Neuron (in vitro differentiated cells): ENCODE measurements around the gene SLC38A5.

Source experiments
- H2AFZ ChIP-seq: one replicate; pipeline ENCODE4 v1.6.1; 2013; ENCODE audit warnings: low read depth, mild to moderate bottlenecking, inconsistent platforms, low read length, moderate library complexity
- H3K27me3 ChIP-seq: one replicate; pipeline ENCODE4 v1.6.1; 2013; ENCODE audit warnings: low read length; ENCODE audit not compliant: insufficient read depth
- H3K36me3 ChIP-seq: one replicate; pipeline ENCODE4 v1.6.1; 2013; ENCODE audit warnings: low read length; ENCODE audit not compliant: insufficient read depth
- H3K4me1 ChIP-seq: one replicate; pipeline ENCODE4 v1.6.1; 2013; ENCODE audit warnings: low read length; ENCODE audit not compliant: insufficient read depth
- H3K4me3 ChIP-seq: 2 replicates; pipeline ENCODE4 v1.5.1; 2013; ENCODE audit warnings: mild to moderate bottlenecking, low read length, moderate library complexity
- H3K9me3 ChIP-seq: one replicate; pipeline ENCODE4 v1.6.1; 2013; ENCODE audit warnings: low read length

SLC38A5 gene

GRCh38 chrX:48488034-48488433 is 18.0 kb upstream of the SLC38A5 start:
- H3K9me3 ChIP-seq: no peaks in the 10 kb centered on the region
- no peak overlapping the region for H3K4me3 ChIP-seq
- peaks cover 3% of the 10 kb centered on the region for H3K36me3 ChIP-seq
- H2AFZ ChIP-seq: no peak overlapping the region
- H3K27me3 ChIP-seq: no peaks in the 10 kb centered on the region
- H3K4me1 ChIP-seq: no peaks in the 10 kb centered on the region

- Histone ChIP-seq H3K4me3 (no peak overlapping the region), H3K27me3 (no peaks in the 10 kb centered on the region)
Observed at GRCh38 chrX:48487362-48487798, 17.3 kb upstream of the SLC38A5 start.

GRCh38 chrX:48482526-48482925 is 12.5 kb upstream of the SLC38A5 start:
- Histone ChIP-seq H3K4me3 (no peak overlapping the region), H3K4me1 (no peaks in the 10 kb centered on the region), H3K27me3 (no peaks in the 10 kb centered on the region), H3K36me3 (peaks cover 22% of the 10 kb centered on the region), H2AFZ (no peak overlapping the region), H3K9me3 (no peaks in the 10 kb centered on the region)

More at GRCh38 chrX:48487362-48487798, 17.3 kb upstream of the SLC38A5 start:
- Histone ChIP-seq H3K4me1 (no peaks in the 10 kb centered on the region), H2AFZ (no peak overlapping the region), H3K9me3 (no peaks in the 10 kb centered on the region), H3K36me3 (peaks cover 8% of the 10 kb centered on the region)

GRCh38 chrX:48480583-48480982 is 10.5 kb upstream of the SLC38A5 start:
- Histone ChIP-seq H3K4me1 (no peaks in the 10 kb centered on the region), H3K36me3 (peaks cover 22% of the 10 kb centered on the region)

GRCh38 chrX:48480142-48480541 is 10.1 kb upstream of the SLC38A5 start:
- no peaks in the 10 kb centered on the region for H3K27me3 ChIP-seq
- no peak overlapping the region for H2AFZ ChIP-seq
- H3K36me3 ChIP-seq: peaks cover 22% of the 10 kb centered on the region
- H3K4me3 ChIP-seq: no peak overlapping the region
- no peaks in the 10 kb centered on the region for H3K4me1 ChIP-seq
- no peaks in the 10 kb centered on the region for H3K9me3 ChIP-seq

More at GRCh38 chrX:48480583-48480982, 10.5 kb upstream of the SLC38A5 start:
- Histone ChIP-seq H3K27me3 (no peaks in the 10 kb centered on the region), H3K4me3 (no peak overlapping the region), H3K9me3 (no peaks in the 10 kb centered on the region), H2AFZ (no peak overlapping the region)

- no peaks in the 10 kb centered on the region for H3K4me1 ChIP-seq
- no peaks in the 10 kb centered on the region for H3K27me3 ChIP-seq
- H2AFZ ChIP-seq: no peak overlapping the region
- peaks cover 21% of the 10 kb centered on the region for H3K36me3 ChIP-seq
- H3K9me3 ChIP-seq: no peaks in the 10 kb centered on the region
- H3K4me3 ChIP-seq: no peak overlapping the region
Observed at GRCh38 chrX:48478806-48479205, 8.7 kb upstream of the SLC38A5 start.

- Histone ChIP-seq H3K4me3 (no peak overlapping the region), H2AFZ (no peak overlapping the region), H3K4me1 (no peaks in the 10 kb centered on the region), H3K27me3 (no peaks in the 10 kb centered on the region), H3K36me3 (peaks cover 18% of the 10 kb centered on the region), H3K9me3 (no peaks in the 10 kb centered on the region)
Observed at GRCh38 chrX:48477960-48478755, 8.1 kb upstream of the SLC38A5 start.

GRCh38 chrX:48476919-48477318 is 6.9 kb upstream of the SLC38A5 start:
- H3K36me3 ChIP-seq: peaks cover 9% of the 10 kb centered on the region
- no peaks in the 10 kb centered on the region for H3K4me1 ChIP-seq
- H3K9me3 ChIP-seq: no peaks in the 10 kb centered on the region
- no peak overlapping the region for H2AFZ ChIP-seq
- no peaks in the 10 kb centered on the region for H3K27me3 ChIP-seq
- H3K4me3 ChIP-seq: peak overlapping the region; percentile 90

GRCh38 chrX:48475774-48476577 is 5.9 kb upstream of the SLC38A5 start, which contains the start of gene FTSJ1:
Gene FTSJ1, plus strand, starts transcription at chrX:48476199. Its CDS starts 1,849 bp downstream, at chrX:48478048.
- H3K4me3 ChIP-seq: peak within 1 kb of the TSS; percentile 90
- no peaks in the 10 kb centered on the region for H3K27me3 ChIP-seq
- H3K36me3 ChIP-seq: no peaks in the 10 kb centered on the region
- peak within 1 kb of the TSS; percentile 24 for H2AFZ ChIP-seq
- H3K4me1 ChIP-seq: no peaks in the 10 kb centered on the region
- no peaks in the 10 kb centered on the region for H3K9me3 ChIP-seq

GRCh38 chrX:48475296-48475695 is 5.2 kb upstream of the SLC38A5 start:
- H2AFZ ChIP-seq: peak overlapping the region; percentile 24
- no peaks in the 10 kb centered on the region for H3K36me3 ChIP-seq
- no peaks in the 10 kb centered on the region for H3K9me3 ChIP-seq
- H3K27me3 ChIP-seq: no peaks in the 10 kb centered on the region
- H3K4me3 ChIP-seq: peak overlapping the region; percentile 90
- no peaks in the 10 kb centered on the region for H3K4me1 ChIP-seq

- no peaks in the 10 kb centered on the region for H3K27me3 ChIP-seq
- H3K36me3 ChIP-seq: no peaks in the 10 kb centered on the region
- no peaks in the 10 kb centered on the region for H3K9me3 ChIP-seq
- H3K4me1 ChIP-seq: no peaks in the 10 kb centered on the region
- H3K4me3 ChIP-seq: no peak overlapping the region
- H2AFZ ChIP-seq: no peak overlapping the region
Observed at GRCh38 chrX:48474581-48474980, 4.5 kb upstream of the SLC38A5 start.

- H2AFZ ChIP-seq: no peak overlapping the region
- no peaks in the 10 kb centered on the region for H3K4me1 ChIP-seq
- no peaks in the 10 kb centered on the region for H3K36me3 ChIP-seq
- no peaks in the 10 kb centered on the region for H3K27me3 ChIP-seq
- H3K9me3 ChIP-seq: no peaks in the 10 kb centered on the region
- no peak overlapping the region for H3K4me3 ChIP-seq
Observed at GRCh38 chrX:48474127-48474526, 4.1 kb upstream of the SLC38A5 start.

- Histone ChIP-seq H2AFZ (no peak overlapping the region), H3K9me3 (no peaks in the 10 kb centered on the region), H3K36me3 (no peaks in the 10 kb centered on the region), H3K4me3 (no peak overlapping the region), H3K4me1 (no peaks in the 10 kb centered on the region), H3K27me3 (no peaks in the 10 kb centered on the region)
Observed at GRCh38 chrX:48473704-48473990, 3.6 kb upstream of the SLC38A5 start.
